K562 (cell line): ENCODE measurements around the gene FAM110D. TPM values are rescaled to one million over a fixed set of nuclear protein-coding genes. Genes with fewer than 3 reads are reported as not detected.

Experiments used
- ARID3A ChIP-seq: IDR thresholded peaks from 2 replicates; pipeline ENCODE4 v1.6.1; 2012; ENCODE audit warnings: low read depth, low read length, improper control_type of control experiment, borderline replicate concordance
- ATF1 ChIP-seq, 2 experiments: fragments of 450-650 bp in 1 of 2; IDR thresholded peaks; 2 replicates each; pipeline ENCODE4 v1.6.1; 2016; ENCODE audit warnings: missing compliant biosample characterization in 1 of 2, missing genetic modification characterization in 1 of 2
- CREB1 ChIP-seq, 2 experiments: sonication (generic) in 1 of 2; formaldehyde crosslinking in 1 of 2; IDR thresholded peaks; 2 replicates each; pipeline versions ENCODE4 v1.6.1 to v1.8.0; 2012 to 2022; ENCODE audit warnings: inconsistent platforms in 1 of 2, mild to moderate bottlenecking in 1 of 2, missing genetic modification reagents in 1 of 2, moderate library complexity in 1 of 2
- EHMT2 ChIP-seq: fragments of 450-650 bp; IDR thresholded peaks from 2 replicates; pipeline ENCODE4 v1.6.1; 2018; ENCODE audit warnings: antibody characterized with exemption
- HLTF ChIP-seq: fragments of 450-650 bp; IDR thresholded peaks from 2 replicates; pipeline ENCODE4 v1.6.1; 2016
- HNRNPLL ChIP-seq: fragments of 200-400 bp; formaldehyde crosslinking; IDR thresholded peaks from 2 replicates; pipeline ENCODE4 v1.6.1; 2017; ENCODE audit warnings: low read length, low read depth, mild to moderate bottlenecking; ENCODE audit not compliant: poor library complexity, severe bottlenecking
- HOXB6 ChIP-seq: fragments of 250-450 bp; sonication (Bioruptor Pico); IDR thresholded peaks from 2 replicates; pipeline ENCODE4 v1.5.1; 2022; ENCODE audit warnings: mild to moderate bottlenecking, borderline replicate concordance
- ILK ChIP-seq: fragments of 450-650 bp; IDR thresholded peaks from 2 replicates; pipeline ENCODE4 v1.6.1; 2016; ENCODE audit warnings: missing genetic modification characterization, low read depth, mild to moderate bottlenecking, missing compliant biosample characterization, moderate library complexity, borderline replicate concordance
- JUNB ChIP-seq: fragments of 450-650 bp; formaldehyde crosslinking; conservative IDR thresholded peaks from 2 replicates; pipeline ENCODE4 v1.4.0; 2020; ENCODE audit warnings: mild to moderate bottlenecking
- NFE2L1 ChIP-seq: fragments of 450-650 bp; IDR thresholded peaks from 2 replicates; pipeline ENCODE4 v1.6.1; 2016; ENCODE audit warnings: missing genetic modification characterization, low read depth, mild to moderate bottlenecking, missing compliant biosample characterization, moderate library complexity, borderline replicate concordance
- SMAD3 ChIP-seq: fragments of 450-650 bp; formaldehyde crosslinking; conservative IDR thresholded peaks from 2 replicates; pipeline ENCODE4 v1.4.0; 2020; ENCODE audit warnings: mild to moderate bottlenecking
- TSC22D4 ChIP-seq: fragments of 450-650 bp; IDR thresholded peaks from 2 replicates; pipeline ENCODE4 v1.6.1; 2016; ENCODE audit warnings: missing genetic modification characterization, missing biosample characterization, control low read depth
- TSHZ1 ChIP-seq: fragments of 250-450 bp; sonication (Bioruptor Pico); IDR thresholded peaks from 2 replicates; pipeline ENCODE4 v1.4.0; 2020; ENCODE audit warnings: mild to moderate bottlenecking, moderate library complexity
- polyA plus RNA-seq, 8 experiments: library from polyadenylated mRNA; depleted of rRNA in 4 of 8; stranded (reverse) in 5 of 8; unstranded in 3 of 8; fragments of >200 nt; fragmentation: Nextera tagmentation in 2 of 8; fragmentation: Illumina TruSeq in 1 of 8; extraction: Ambion mirVana in 2 of 8; extraction: Trizol in 1 of 8; gene quantifications; 2 replicates each; pipeline versions ENCODE4 v1.2.1 to v1.2.3, GENCODE V29; 2011 to 2014; ENCODE audit warnings: inconsistent platforms in 1 of 8, missing spikeins in 1 of 8
- total RNA-seq, 7 experiments: library from RNA; depleted of rRNA in 6 of 7; stranded (reverse); fragments of >200 nt in 6 of 7; fragmentation: Illumina TruSeq in 2 of 7; extraction: Trizol in 2 of 7; gene quantifications; 2 replicates each; pipeline versions ENCODE4 v1.2.1 to v1.2.3, GENCODE V29; 2011 to 2021; ENCODE audit warnings: low replicate concordance in 1 of 7
- TF ChIP-seq, protein P1 (sequence below): fragments of 250-450 bp; sonication (Bioruptor Pico); IDR thresholded peaks from 2 replicates; pipeline ENCODE4 v1.8.0; 2022; ENCODE audit warnings: inconsistent platforms, mild to moderate bottlenecking, moderate library complexity, borderline replicate concordance
- TF ChIP-seq, protein P2 (sequence below): sonication (generic); formaldehyde crosslinking; IDR thresholded peaks from 2 replicates; pipeline ENCODE4 v1.8.0; 2023; ENCODE audit warnings: mild to moderate bottlenecking, missing genetic modification reagents
- TF ChIP-seq, protein P3 (sequence below): fragments of 450-650 bp; formaldehyde crosslinking; IDR thresholded peaks from 2 replicates; pipeline ENCODE4 v1.4.0; 2020; ENCODE audit warnings: mild to moderate bottlenecking, moderate library complexity

FAM110D gene
- total and polyA plus RNA-seq, 9 of the 15 experiments (the other 6 are each of a cell fraction or from before 2014, with no cell fraction given), result 0.04 to 1.1 (median 0.33) TPM

DNA sequence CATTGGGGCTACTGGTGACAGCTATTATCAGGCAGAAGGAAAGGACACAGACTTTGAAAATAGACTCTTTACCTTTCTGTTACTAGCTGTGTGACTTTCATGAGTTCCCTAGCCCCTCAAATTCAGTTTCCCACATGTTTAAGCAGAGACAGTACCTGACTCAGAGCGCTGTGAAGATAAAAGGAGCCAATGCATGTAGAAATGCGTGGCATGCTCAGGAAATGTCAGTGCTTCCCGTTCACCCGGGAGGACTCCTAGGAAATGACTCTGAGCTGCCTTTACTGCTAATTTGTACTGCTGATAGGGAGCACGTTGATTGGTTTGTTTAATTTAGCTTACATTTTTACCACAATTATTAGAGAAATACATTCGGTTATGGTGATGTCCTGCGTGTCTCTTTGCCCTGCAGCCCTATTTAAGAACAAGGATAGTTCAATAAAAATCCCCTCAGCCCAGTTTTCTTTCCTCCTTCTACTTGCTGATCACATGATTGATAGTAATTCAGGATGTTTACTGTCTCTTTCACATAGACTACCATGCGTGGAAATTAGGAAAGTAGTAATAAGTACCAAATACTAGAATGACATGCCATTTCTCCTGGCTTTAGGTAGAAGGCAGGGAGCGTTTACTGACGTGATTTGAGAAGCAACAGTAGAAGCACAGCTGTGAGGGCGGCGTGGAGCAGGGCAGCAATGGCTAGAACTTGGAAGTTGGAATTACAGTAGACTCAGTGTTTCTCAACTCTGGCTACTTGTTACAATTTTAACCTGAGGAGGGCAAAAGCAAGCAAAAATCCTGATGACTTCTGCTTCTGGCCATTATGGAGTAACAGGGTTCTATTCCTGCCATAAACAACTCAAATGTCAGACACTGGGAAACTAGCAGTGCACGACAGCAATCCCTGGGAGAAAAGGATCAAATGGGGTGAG is 31.4 kb upstream of the FAM110D start (continued):
- no peak for TF ChIP-seq TSHZ1 (CRISPR knock-in tag)
- TF ChIP-seq SMAD3, result no peak; the same call in 1 of the 2 replicates
- 0 out of 2 replicates have a peak, but pooled peaks have one; percentile 16 for TF ChIP-seq ILK (tag)
- no peak for TF ChIP-seq ARID3A
- 0 out of 2 replicates have a peak, but pooled peaks have one; percentile 52 for TF ChIP-seq HOXB6 (CRISPR knock-in tag)
- no peak for TF ChIP-seq NFE2L1 (tag)
- no peak for TF ChIP-seq EHMT2
- TF ChIP-seq, protein P1, sequence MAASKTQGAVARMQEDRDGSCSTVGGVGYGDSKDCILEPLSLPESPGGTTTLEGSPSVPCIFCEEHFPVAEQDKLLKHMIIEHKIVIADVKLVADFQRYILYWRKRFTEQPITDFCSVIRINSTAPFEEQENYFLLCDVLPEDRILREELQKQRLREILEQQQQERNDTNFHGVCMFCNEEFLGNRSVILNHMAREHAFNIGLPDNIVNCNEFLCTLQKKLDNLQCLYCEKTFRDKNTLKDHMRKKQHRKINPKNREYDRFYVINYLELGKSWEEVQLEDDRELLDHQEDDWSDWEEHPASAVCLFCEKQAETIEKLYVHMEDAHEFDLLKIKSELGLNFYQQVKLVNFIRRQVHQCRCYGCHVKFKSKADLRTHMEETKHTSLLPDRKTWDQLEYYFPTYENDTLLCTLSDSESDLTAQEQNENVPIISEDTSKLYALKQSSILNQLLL (CRISPR knock-in tag), result no peak
- no peak for TF ChIP-seq CREB1 (IDR thresholded peaks at IDR 0.05)
- 0 out of 2 replicates have a peak, but pooled peaks have one; percentile 29 for TF ChIP-seq CREB1 (CRISPR knock-in tag; IDR thresholded peaks at IDR 0.05)
- TF ChIP-seq, protein P2, sequence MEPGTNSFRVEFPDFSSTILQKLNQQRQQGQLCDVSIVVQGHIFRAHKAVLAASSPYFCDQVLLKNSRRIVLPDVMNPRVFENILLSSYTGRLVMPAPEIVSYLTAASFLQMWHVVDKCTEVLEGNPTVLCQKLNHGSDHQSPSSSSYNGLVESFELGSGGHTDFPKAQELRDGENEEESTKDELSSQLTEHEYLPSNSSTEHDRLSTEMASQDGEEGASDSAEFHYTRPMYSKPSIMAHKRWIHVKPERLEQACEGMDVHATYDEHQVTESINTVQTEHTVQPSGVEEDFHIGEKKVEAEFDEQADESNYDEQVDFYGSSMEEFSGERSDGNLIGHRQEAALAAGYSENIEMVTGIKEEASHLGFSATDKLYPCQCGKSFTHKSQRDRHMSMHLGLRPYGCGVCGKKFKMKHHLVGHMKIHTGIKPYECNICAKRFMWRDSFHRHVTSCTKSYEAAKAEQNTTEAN (CRISPR knock-in tag), result no peak
- no peak for TF ChIP-seq HNRNPLL
- TF ChIP-seq HLTF, result no peak
- TF ChIP-seq JUNB (CRISPR knock-in tag), result no peak
- no peak for TF ChIP-seq ATF1 (CRISPR knock-in tag; IDR thresholded peaks at IDR 0.05)
- TF ChIP-seq ATF1 (tag; IDR thresholded peaks at IDR 0.05), result 0 out of 2 replicates have a peak, but pooled peaks have one; percentile 33
- TF ChIP-seq, protein P3, sequence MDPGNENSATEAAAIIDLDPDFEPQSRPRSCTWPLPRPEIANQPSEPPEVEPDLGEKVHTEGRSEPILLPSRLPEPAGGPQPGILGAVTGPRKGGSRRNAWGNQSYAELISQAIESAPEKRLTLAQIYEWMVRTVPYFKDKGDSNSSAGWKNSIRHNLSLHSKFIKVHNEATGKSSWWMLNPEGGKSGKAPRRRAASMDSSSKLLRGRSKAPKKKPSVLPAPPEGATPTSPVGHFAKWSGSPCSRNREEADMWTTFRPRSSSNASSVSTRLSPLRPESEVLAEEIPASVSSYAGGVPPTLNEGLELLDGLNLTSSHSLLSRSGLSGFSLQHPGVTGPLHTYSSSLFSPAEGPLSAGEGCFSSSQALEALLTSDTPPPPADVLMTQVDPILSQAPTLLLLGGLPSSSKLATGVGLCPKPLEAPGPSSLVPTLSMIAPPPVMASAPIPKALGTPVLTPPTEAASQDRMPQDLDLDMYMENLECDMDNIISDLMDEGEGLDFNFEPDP, result no peak
- no peak for TF ChIP-seq TSC22D4 (tag)
